DMS79 (cell line): ENCODE results near the gene POLR3B.
"Not testable (repeated sequence)": the region's sequence is repeated elsewhere in the genome, so short reads cannot be mapped to it uniquely, and the experiment has no call there.

ENCODE experiments used
- DNase-seq: peaks from one replicate; lab custom pipeline; 2025; lab: John Stamatoyannopoulos, UW

Gene POLR3B

DNA sequence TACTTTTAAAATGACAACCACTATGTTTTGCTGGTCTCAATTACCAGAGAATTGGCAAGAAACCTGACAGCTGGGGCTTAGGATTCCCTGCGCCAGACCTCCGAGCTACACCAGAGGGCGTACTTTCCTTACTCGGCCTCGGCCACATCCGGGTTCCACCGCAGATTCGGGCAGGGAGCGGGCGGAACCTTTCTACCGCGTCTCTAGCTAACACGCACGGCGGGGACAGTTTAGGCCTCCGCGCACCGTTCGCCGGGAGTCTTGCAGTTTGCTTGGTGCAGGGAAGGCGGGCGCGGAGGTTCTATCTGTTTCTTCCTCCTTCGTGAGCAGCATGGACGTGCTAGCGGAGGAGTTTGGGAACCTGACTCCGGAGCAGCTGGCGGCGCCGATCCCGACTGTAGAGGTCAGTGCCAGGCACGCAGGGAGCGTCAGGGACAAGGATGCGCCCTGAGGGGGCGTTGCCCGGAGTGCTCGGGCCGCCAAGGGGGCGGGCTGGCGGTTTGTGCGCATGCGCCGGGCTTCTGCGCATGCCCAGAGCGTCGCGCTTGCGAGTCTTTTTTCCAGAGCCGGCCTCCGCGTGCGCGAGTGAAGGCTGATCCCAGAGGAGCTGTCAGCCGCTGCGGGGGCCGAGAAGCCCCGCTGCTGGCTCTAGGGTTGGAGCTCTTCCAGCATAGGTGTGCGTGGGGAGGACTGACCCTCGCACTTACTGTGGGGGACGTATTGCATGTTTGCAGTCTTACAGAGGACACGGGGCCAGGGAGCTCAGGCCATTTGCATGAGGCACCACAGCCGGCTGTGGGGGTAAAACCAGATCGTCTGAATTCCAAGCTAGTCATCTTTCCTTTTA lies at the start of gene POLR3B:
POLR3B (plus strand) TSS at position 200 of the 847 bp plus-strand sequence; CDS start at position 332, 132 bp downstream.
- DNase-seq: peak; percentile 86

- DNase-seq: no peak
Measured at GRCh38 chr12:106308121-106308520, 49.4 kb upstream of the POLR3B start.

DNA sequence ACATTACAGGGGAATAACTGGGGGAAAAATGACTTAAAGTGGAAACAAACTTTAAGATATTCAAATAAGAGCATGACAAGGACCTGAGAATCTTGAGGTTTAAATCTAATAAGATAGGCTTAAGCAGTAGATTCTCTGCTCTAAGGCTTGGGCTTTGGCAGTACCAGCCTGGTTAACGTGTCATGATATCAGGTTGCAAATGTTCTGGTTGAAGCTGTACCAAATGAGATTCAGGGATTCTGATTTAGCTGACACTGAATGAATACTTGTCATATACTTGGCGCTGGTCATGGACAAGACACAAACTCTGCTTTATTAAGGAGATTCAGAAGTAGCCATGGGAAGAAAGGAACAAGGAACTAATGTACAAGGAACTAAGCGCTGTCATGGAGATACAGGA lies 48.9 kb upstream of the POLR3B start:
- DNase-seq: no peak

- peak; percentile 67 for DNase-seq
Measured at GRCh38 chr12:106309671-106310505, 47.7 kb upstream of the POLR3B start.

GRCh38 chr12:106310687-106311086 lies 46.9 kb upstream of the POLR3B start:
- no peak for DNase-seq

GRCh38 chr12:106311139-106311538 lies 46.4 kb upstream of the POLR3B start:
- no peak for DNase-seq

- DNase-seq: not testable (repeated sequence)
Measured at GRCh38 chr12:106313413-106313812, 44.1 kb upstream of the POLR3B start.

DNA sequence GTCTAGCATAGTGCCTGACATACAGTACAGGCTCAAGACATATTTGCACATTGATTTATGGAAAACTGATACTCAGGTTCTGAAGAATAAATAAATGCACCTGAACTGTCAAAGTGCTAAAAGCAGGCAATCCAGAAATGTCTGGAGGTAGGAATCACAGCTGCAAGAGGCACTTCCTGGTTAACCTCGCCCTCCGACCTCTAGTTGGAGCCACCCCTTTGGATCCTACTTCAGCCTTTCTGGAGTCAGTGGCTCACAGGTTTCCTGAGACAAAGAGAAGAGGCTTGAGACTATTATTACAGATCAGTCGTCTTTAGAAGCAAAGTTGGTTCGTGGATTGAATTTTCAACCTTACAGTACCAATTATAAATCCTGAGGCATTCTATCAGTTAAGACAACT lies 42.0 kb upstream of the POLR3B start:
- DNase-seq: no peak

- no peak for DNase-seq
Measured at GRCh38 chr12:106317406-106318082, 40.0 kb upstream of the POLR3B start.

GRCh38 chr12:106321139-106321850 lies 36.3 kb upstream of the POLR3B start:
- DNase-seq: no peak

- DNase-seq: no peak
Measured at GRCh38 chr12:106323537-106323936, 34.0 kb upstream of the POLR3B start.

DNA sequence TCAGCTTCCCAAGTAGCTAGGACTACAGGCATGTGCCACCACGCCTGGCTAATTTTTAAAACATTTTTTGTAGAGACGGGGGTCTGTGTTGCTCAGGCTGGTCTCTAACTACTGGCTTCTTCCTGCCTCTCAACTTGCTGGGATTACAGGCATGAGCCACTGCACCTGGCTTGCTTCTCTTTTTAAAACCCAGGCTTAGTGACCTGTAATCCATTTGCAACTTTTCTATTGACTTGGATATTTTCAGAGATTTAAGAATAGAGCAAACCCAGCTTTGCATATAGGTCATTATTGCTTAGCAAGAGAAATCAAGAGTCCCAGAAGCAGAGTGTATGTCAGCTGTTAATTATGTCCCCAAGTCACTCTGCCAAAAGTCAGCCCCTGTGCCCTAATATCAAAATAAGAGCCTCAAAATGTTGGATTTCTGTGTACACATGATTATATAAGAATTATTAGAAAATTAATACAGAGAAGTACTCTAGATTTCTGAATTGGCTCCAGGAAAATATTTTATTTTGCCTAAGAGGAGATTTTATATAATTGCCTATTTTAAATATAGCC lies 30.2 kb upstream of the POLR3B start:
- no peak for DNase-seq

DNA sequence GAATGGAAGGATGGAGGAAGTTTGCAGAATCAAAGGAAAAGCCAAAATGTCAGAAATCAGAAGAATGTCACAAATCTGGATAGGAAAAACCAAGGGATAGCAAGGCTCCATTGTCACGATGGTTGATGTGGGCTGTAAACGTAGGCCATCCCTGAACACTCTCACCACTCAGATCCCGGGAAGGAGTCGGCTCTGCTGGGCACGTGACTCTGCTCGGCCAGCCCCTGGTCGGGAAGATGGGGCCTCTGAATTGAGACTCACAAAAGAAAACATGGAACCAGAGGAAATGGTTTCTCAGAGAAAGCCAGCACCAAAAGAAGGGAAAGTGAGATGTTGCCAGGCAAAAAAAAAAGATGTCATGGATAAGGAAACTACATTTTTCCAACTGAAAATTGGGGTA lies 28.8 kb upstream of the POLR3B start:
- no peak for DNase-seq

- no peak for DNase-seq
Measured at GRCh38 chr12:106329231-106329982, 28.1 kb upstream of the POLR3B start.

- DNase-seq: no peak
Measured at GRCh38 chr12:106331599-106331998, 25.9 kb upstream of the POLR3B start.

- DNase-seq: no peak
Measured at GRCh38 chr12:106332536-106332935, 25.0 kb upstream of the POLR3B start.

DNA sequence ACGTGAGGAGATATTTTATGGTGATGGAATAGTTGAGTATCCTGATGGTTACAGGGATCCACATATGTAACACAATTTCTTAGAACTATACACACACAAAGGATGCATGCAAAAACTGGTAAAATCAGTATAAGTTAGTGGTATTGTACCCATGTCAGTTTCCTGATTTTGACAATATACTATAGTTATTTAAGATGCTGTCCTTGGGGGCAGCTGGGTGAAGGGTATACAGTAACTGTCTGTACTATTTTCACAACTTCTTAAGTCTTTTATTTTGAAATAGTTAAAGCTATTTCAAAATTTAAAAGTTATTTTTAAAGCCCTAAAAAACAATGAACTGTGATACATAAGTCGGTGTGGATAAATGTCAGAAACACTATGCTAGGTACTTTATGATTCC lies 24.5 kb upstream of the POLR3B start:
- DNase-seq: no peak

GRCh38 chr12:106333756-106334155 lies 23.8 kb upstream of the POLR3B start:
- DNase-seq: no peak

DNA sequence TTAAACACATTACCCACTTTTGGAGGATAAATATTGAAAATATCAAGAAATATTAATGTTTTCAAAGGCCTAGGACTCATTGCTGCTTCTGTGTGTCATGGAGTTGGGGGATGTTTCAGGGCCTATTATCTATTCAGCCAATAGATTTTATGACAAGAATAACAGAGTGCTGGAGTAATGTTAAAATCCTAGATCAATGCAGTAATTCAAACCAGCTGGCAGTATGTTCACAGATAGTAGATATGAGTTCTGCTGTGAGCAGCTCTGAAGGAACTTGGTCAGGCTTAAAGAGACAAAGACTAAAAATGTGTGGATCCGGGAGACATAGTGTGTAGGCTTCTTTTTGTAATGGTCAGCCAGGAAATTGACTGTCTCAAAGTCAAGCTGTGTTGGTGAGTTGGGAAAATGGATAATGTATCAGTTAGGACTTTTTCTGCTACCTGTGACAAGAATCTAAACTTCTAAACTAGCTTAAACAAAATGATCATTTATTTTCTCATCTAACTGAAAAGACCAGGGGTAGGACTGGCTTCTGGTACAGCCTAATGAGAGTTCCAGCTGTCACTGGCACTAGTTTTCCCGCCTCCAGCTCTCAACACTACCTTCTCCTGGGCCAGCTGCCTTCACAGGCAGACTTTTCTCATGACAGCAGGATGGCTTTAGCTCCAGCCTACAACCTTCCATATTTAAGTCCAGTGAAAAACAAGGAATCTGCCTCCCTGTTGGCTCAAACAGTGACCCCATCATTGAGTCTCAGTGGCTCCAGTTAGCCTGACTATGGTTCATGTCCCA lies 16.3 kb upstream of the POLR3B start:
- no peak for DNase-seq
